ENCODE results near the gene SGMS1. TPM values are rescaled to one million over a fixed set of nuclear protein-coding genes. Genes with fewer than 3 reads are reported as not detected.

The SGMS1 gene
- total RNA-seq, 4 donors from 2014 or later: 80.8 to 98.9 (median 90.7) TPM

DNA sequence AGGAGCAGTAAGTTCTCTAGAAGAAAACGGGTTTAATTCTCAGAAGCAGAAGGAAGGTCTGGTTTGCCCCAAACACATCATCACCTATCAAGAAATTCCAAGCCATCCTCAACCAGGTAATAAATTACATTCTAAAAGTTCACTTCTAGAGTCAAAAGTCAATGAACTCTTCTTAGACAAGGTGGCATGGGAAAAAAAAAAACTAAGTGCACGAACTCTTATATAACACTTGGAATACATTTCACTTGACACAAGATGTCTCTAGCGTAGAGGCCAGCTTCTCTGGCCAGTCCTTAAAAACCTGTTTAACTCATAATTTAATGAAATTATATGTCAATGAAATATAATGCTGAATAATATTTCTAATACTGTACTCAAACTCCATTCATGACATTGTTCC, 200.3 kb downstream of the SGMS1 start:
- H3K36me3 ChIP-seq: no peaks in the 10 kb centered on the region
- 95 to 96% methylated on average over 3 of the region's 3 CpGs for WGBS, 2 donors
- no peak overlapping the region for H3K27ac ChIP-seq
- H3K9me3 ChIP-seq: no peaks in the 10 kb centered on the region
- DNase-seq: no peak
- TF ChIP-seq, protein P1, sequence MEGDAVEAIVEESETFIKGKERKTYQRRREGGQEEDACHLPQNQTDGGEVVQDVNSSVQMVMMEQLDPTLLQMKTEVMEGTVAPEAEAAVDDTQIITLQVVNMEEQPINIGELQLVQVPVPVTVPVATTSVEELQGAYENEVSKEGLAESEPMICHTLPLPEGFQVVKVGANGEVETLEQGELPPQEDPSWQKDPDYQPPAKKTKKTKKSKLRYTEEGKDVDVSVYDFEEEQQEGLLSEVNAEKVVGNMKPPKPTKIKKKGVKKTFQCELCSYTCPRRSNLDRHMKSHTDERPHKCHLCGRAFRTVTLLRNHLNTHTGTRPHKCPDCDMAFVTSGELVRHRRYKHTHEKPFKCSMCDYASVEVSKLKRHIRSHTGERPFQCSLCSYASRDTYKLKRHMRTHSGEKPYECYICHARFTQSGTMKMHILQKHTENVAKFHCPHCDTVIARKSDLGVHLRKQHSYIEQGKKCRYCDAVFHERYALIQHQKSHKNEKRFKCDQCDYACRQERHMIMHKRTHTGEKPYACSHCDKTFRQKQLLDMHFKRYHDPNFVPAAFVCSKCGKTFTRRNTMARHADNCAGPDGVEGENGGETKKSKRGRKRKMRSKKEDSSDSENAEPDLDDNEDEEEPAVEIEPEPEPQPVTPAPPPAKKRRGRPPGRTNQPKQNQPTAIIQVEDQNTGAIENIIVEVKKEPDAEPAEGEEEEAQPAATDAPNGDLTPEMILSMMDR (IDR thresholded peaks at IDR 0.05): no peak
- no peak for TF ChIP-seq POLR2A (IDR thresholded peaks at IDR 0.05)
- H3K4me3 ChIP-seq (replicated peaks in 1 of 3): no peak overlapping the region
- H3K4me1 ChIP-seq: peaks cover 0 to 13% of the 10 kb centered on the region in 2 donors
- intact Hi-C loops (cut with DNase I): no loop called here
- no peaks in the 10 kb centered on the region for H3K27me3 ChIP-seq

DNA sequence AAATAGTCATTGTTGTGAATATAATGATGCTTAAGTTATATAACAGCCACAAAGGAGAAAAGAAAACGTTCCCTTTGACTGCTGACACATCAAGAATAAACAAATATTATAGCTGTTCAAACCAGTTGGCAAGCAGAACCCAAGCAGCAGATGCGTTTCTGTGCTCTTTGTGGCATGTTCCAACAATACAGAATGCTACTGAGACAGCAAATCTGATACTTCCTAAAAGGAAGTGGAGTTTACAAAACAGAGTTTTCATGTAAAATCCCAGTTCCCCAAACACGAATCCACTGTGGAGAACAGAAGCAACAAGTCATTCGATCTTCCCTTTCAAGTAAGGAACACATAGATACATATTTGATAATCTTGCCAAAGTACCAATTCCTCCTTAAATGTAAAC, 201.5 kb downstream of the SGMS1 start:
- no peak overlapping the region for H3K27ac ChIP-seq
- peaks cover 0 to 13% of the 10 kb centered on the region in 2 donors for H3K4me1 ChIP-seq
- intact Hi-C loops (cut with DNase I): no loop called here
- WGBS, 2 donors: 68 to 71% methylated on average over 4 of the region's 4 CpGs
- H3K27me3 ChIP-seq: no peaks in the 10 kb centered on the region
- H3K9me3 ChIP-seq: no peaks in the 10 kb centered on the region
- no peaks in the 10 kb centered on the region for H3K36me3 ChIP-seq
- no peak for TF ChIP-seq POLR2A (IDR thresholded peaks at IDR 0.05)
- TF ChIP-seq, protein P1 (IDR thresholded peaks at IDR 0.05): no peak
- DNase-seq: no peak
- H3K4me3 ChIP-seq (replicated peaks in 1 of 3): no peak overlapping the region

DNA sequence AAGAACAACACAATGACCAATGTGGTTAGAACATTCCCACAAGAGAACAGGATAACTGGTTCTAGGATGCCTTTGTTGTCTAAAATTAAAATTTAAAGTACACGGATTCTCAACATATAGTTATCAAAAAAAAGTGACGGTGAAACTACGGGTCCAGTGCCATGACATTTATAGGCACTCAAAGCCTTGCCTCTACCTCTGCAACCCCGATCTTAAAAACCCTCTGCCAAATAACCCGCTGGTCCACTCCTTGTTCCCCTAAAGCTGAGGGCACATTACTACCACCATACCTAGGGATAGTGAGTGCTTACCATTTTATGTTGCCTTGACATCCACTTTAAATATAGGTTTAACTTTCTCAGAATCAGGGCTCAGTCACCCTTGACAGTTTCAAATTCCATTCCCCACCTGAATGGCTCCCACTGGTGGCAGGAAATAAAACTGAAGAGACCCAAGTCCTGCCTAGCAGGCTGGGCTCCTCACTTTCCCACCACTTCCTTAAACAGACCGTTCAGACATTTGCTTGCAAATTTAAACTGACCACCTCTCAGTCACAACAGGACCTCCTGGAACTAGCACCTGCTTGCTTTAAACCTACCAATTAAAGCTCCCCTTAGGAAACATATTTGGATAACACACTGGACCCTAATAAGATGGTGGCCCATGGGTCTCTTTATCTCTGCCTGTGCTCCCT, 202.6 kb downstream of the SGMS1 start:
- Histone ChIP-seq H3K9me3 (no peaks in the 10 kb centered on the region), H3K27ac (no peak overlapping the region), H3K4me1 (peaks cover 0 to 13% of the 10 kb centered on the region in 2 donors), H3K36me3 (no peaks in the 10 kb centered on the region), H3K4me3 (replicated peaks in 1 of 3) (no peak overlapping the region), H3K27me3 (no peaks in the 10 kb centered on the region)
- peak; percentile 48 to 51 for DNase-seq
- intact Hi-C loops (cut with DNase I): no loop called here
- TF ChIP-seq POLR2A (IDR thresholded peaks at IDR 0.05): no peak
- TF ChIP-seq, protein P1 (IDR thresholded peaks at IDR 0.05): peak; percentile 34 to 81 (median 74)
- 81 to 82% methylated on average over 6 of the region's 6 CpGs for WGBS, 2 donors

DNA sequence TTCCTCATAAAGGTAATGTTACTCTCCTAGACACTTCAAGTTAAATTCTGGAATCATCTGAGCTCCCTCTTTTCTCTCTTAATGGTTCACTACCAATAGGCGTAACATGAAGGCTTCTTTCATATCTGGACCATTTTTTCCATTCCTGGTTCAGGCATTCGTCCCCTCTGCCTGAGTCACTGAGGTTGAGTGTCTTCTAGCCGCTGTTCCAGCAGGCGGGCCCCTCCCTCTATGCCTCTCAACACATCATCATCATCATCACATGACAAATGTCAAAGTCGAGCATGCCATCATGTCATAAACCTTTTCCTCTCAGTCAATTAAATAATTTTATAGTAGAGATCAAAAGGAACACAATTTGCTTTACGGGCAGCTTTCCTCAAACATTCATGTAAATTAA, 203.6 kb downstream of the SGMS1 start:
- Histone ChIP-seq H3K9me3 (no peaks in the 10 kb centered on the region), H3K36me3 (no peaks in the 10 kb centered on the region), H3K27ac (no peak overlapping the region), H3K4me1 (peaks cover 0 to 13% of the 10 kb centered on the region in 2 donors), H3K4me3 (replicated peaks in 1 of 3) (no peak overlapping the region), H3K27me3 (no peaks in the 10 kb centered on the region)
- 90 to 92% methylated on average over 6 of the region's 6 CpGs for WGBS, 2 donors
- intact Hi-C loops (cut with DNase I): no loop called here
- no peak for DNase-seq
- TF ChIP-seq, protein P1 (IDR thresholded peaks at IDR 0.05): no peak
- no peak for TF ChIP-seq POLR2A (IDR thresholded peaks at IDR 0.05)

DNA sequence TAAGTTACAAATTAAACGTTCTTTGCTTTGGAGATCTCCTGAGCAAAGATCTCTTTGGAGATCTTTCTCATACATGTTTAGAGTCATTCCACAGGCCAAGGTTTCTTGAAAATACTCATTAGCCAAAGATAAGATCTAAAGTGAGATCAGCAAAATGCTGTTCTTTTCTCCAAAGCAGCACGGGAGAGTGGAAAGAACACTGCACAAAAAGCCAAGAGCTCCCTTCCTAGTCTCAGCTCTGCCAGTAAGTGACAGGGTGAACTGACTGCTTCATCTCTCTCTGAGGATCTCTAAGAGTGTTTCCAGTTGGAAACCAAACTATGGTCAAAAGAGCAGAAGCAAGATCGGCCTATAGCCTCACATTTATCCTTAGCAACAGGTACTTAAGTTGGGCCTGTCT, 204.0 kb downstream of the SGMS1 start:
- 80 to 81% methylated on average over 3 of the region's 3 CpGs for WGBS, 2 donors
- intact Hi-C loops (cut with DNase I): no loop called here

More for the DNA sequence above, 204.0 kb downstream of the SGMS1 start:
- TF ChIP-seq POLR2A (IDR thresholded peaks at IDR 0.05): no peak
- TF ChIP-seq, protein P1 (IDR thresholded peaks at IDR 0.05): no peak
- H3K4me1 ChIP-seq: peaks cover 0 to 13% of the 10 kb centered on the region in 2 donors
- no peaks in the 10 kb centered on the region for H3K27me3 ChIP-seq
- no peak for DNase-seq
- no peak overlapping the region for H3K27ac ChIP-seq
- no peaks in the 10 kb centered on the region for H3K9me3 ChIP-seq
- H3K36me3 ChIP-seq: no peaks in the 10 kb centered on the region
- no peak overlapping the region for H3K4me3 ChIP-seq (replicated peaks in 1 of 3)
